Measurements from ENCODE around the gene GAS6. TPM values are rescaled to one million over a fixed set of nuclear protein-coding genes. Genes with fewer than 3 reads are reported as not detected.
A peak's percentile ranks its signal among the peaks of the same experiment; 100 is the strongest.

GAS6 gene
- polyA plus RNA-seq, 1 experiment = 374 TPM

- Histone ChIP-seq H3K27me3 (ENCODE audit: control insufficient read depth, insufficient read depth, low read length) (no peaks in the 10 kb centered on the region), H3K36me3 (ENCODE audit: control insufficient read depth, insufficient read depth, low read length) (no peaks in the 10 kb centered on the region), H3K4me3 (ENCODE audit: low read depth, low read length) (no peak overlapping the region)
- POLR2A ChIA-PET = no interaction called here
- TF ChIP-seq CTCF (IDR thresholded peaks at IDR 0.05; ENCODE audit: insufficient read depth, low read depth, low read length) = no peak
- DNase-seq (ENCODE audit: low read depth) = no peak
- CTCF ChIA-PET = interaction anchor here (0.7 to 1.7 kb wide), 2 partner anchors 10 to 13 kb away, joined by 4 to 5 read pairs; no protein-coding TSS in a partner anchor
These were observed 60.4 kb downstream of the GAS6 start for GRCh38 chr13:113803409-113804016.

GRCh38 chr13:113802761-113803160 lies 61.1 kb downstream of the GAS6 start:
- CTCF ChIA-PET = interaction anchor here (0.9 to 1.7 kb wide), 2 partner anchors 12 to 14 kb away, joined by 3 to 4 read pairs; no protein-coding TSS in a partner anchor
- no peak for DNase-seq (ENCODE audit: low read depth)
- H3K36me3 ChIP-seq (ENCODE audit: control insufficient read depth, insufficient read depth, low read length) = no peaks in the 10 kb centered on the region
- POLR2A ChIA-PET = no interaction called here
- H3K27me3 ChIP-seq (ENCODE audit: control insufficient read depth, insufficient read depth, low read length) = no peaks in the 10 kb centered on the region
- no peak overlapping the region for H3K4me3 ChIP-seq (ENCODE audit: low read depth, low read length)
- TF ChIP-seq CTCF (IDR thresholded peaks at IDR 0.05; ENCODE audit: insufficient read depth, low read depth, low read length) = no peak

GRCh38 chr13:113802090-113802531 lies 61.8 kb downstream of the GAS6 start:
- Histone ChIP-seq H3K4me3 (ENCODE audit: low read depth, low read length) (no peak overlapping the region), H3K36me3 (ENCODE audit: control insufficient read depth, insufficient read depth, low read length) (no peaks in the 10 kb centered on the region), H3K27me3 (ENCODE audit: control insufficient read depth, insufficient read depth, low read length) (no peaks in the 10 kb centered on the region)
- peak; percentile 28; the same call in 1 of the 2 replicates for TF ChIP-seq CTCF (IDR thresholded peaks at IDR 0.05; ENCODE audit: insufficient read depth, low read depth, low read length)
- ChIA-PET CTCF (interaction anchor here (0.9 to 1.7 kb wide), 3 partner anchors 12 to 17 kb away, joined by 3 to 4 read pairs (median 3); no protein-coding TSS in a partner anchor), POLR2A (no interaction called here)
- DNase-seq (ENCODE audit: low read depth) = peak; percentile 25

- H3K4me3 ChIP-seq (ENCODE audit: low read depth, low read length) = no peak overlapping the region
- DNase-seq (ENCODE audit: low read depth) = no peak
- no peaks in the 10 kb centered on the region for H3K36me3 ChIP-seq (ENCODE audit: control insufficient read depth, insufficient read depth, low read length)
- no peak for TF ChIP-seq CTCF (IDR thresholded peaks at IDR 0.05; ENCODE audit: insufficient read depth, low read depth, low read length)
- POLR2A ChIA-PET = no interaction called here
- no peaks in the 10 kb centered on the region for H3K27me3 ChIP-seq (ENCODE audit: control insufficient read depth, insufficient read depth, low read length)
- CTCF ChIA-PET = interaction anchor here (1.0 to 1.7 kb wide), 2 partner anchors 15 to 17 kb away, joined by 3 to 4 read pairs; no protein-coding TSS in a partner anchor
These were observed 62.5 kb downstream of the GAS6 start for GRCh38 chr13:113801289-113801961.

GRCh38 chr13:113800576-113800926 lies 63.3 kb downstream of the GAS6 start:
- Histone ChIP-seq H3K27me3 (ENCODE audit: control insufficient read depth, insufficient read depth, low read length) (no peaks in the 10 kb centered on the region), H3K4me3 (ENCODE audit: low read depth, low read length) (no peak overlapping the region), H3K36me3 (ENCODE audit: control insufficient read depth, insufficient read depth, low read length) (no peaks in the 10 kb centered on the region)
- CTCF ChIA-PET = no interaction called here
- no peak for TF ChIP-seq CTCF (IDR thresholded peaks at IDR 0.05; ENCODE audit: insufficient read depth, low read depth, low read length)
- POLR2A ChIA-PET = no interaction called here
- no peak for DNase-seq (ENCODE audit: low read depth)

All from BJ (cell line).